ENCODE results near the gene ARPC5L.
"Not testable (repeated sequence)": the region's sequence is repeated elsewhere in the genome, so short reads cannot be mapped to it uniquely, and the experiment has no call there.

Gene ARPC5L

DNA sequence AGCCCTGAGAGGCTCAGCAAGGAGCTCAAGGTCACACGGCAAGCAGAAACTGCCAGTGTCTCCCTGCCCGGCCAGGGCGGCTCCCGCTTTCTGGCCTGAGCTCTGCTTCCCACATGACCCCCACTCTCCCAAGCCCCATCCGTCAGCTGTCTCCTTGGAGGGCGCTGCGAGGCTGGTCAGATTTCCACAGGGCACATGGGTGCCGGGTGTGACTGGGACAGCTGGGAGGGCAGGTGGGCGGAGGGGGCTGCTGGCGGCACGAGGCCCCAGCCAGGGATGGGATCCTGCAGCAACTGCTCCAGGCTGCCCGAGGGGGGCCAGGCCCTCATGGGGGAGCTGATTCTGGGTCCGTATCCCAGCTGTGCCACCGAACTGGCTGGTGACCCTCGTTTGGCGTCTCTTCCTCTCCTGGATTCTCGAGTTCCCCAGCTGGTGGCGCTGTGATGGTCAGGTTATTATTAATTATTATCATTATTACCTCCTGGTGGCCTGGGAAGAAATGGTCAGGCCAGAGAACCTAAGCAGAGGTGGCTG is 21.6 kb upstream of the ARPC5L start:
- no peak overlapping the region for H3K4me3 ChIP-seq (ENCODE audit: low read depth, low read length)

DNA sequence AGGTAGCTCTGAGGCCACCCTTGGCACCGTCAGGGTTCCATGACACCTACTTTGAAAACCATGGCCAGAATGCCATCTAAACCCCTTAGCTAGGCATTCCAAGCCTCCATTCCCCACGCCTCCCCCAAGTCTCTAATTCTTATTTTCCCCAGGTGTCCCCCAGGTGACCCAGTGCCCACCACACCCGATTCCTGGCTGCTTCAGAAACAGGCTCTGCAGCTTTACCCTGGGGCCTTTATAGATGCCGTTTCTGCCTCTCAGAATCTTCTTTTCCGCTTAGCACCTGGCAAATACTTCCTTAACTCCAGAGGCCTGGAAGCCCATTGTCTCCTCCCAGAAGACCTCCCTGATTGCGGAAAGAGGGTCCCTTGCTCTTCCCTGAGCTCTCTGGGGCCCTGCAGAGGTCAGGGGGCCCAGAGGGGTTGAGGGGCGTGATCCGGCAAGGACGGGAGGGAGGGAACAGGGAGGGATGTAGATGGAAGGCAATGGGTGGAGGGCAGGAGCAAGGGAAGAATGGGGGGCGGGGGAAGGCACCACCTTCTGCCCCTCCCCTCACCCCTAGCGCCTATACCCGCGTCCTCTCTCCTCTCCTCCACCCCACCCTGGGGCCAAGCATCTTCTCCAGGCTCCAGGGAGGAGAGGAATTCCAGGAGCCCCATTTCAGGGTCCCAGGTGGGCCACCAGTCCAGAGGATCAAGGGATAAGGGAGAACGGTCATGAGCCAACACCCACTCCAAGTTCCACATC is 20.7 kb upstream of the ARPC5L start:
- no peak overlapping the region for H3K4me3 ChIP-seq (ENCODE audit: low read depth, low read length)

DNA sequence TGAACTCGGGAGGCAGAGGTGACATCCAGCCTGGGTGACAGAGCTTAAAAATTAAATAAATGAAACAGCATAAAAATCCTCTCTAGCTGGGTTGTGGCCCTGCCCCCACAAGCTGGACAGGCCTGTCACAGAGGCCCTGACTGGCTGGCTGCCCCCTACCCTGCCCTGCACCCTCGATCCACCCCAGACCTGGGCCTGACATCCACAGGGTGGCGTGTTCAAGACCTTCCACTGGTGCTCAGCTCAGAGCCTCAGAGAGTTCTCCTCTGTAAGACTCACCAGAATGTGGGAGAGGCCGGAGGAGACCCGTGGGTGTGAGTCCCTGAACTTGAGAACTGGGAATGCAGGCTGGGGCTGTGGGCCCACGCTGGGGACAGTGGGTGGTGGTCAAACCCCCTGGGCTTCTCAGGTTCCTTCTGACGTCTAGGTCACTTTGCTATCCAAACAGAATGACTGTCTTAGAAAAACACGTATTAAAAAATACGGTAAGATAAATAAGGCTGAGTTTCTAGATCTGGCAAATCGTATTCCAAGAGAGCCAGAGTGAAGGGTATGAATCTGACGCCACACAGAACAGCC is 18.4 kb upstream of the ARPC5L start:
- H3K4me3 ChIP-seq (ENCODE audit: low read depth, low read length), result no peak overlapping the region

DNA sequence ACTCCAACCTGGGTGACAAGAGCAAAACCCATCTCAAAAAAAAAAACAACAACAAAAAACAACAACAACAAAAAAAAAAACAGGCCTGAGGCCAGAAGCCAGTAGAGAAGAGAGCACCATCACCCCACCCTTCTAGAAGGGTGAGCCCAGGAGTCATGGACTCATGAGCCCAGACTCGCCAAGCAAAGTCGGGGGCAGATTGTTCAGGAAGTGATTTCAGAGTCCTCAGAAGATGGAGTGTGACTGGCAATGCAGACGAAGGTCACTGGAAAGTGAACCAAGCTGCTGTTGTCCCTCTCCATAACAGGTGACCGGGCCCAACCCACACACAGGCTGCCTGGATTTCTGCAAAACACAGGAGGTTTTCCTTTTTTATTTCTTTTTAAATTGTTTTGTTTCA is 17.6 kb upstream of the ARPC5L start:
- H3K4me3 ChIP-seq (ENCODE audit: low read depth, low read length), result no peak overlapping the region

DNA sequence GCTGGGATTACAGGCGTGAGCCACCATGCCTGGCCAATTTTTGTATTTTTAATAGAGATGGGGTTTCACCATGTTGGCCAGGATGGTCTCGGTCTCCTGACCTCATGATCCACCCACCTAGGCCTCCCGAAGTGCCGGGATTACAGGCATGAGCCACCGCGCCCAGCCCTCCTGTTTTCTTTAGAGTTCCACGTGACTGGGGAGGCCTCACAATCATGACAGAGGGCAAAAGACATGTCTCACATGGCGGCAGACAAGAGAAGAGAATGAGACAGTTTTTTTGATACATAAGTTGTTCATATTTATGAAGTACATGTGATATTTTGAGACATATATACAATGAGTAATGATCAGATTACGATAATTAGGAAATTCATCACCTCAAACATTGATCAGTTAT is 15.5 kb upstream of the ARPC5L start:
- H3K4me3 ChIP-seq (ENCODE audit: low read depth, low read length), result not testable (repeated sequence)

DNA sequence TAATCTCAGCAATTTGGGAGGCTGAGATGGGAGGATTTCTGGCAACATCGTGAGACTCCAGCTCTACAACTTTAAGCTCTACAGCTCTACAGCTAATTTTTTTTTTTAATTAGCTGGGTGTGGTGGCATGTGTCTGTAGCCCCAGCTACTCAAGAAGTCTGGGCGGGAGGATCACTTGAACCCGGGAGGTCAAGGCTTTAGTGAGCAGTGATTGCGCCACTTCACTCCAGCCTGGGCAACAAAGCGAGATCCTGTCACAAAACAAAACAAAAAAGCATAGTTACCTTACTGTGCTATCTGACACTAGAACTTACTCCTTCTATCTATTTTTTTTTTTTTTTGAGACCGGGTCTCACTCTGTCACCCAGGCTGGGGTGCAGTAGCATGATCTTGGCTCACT is 15.0 kb upstream of the ARPC5L start:
- H3K4me3 ChIP-seq (ENCODE audit: low read depth, low read length), result no peak overlapping the region

DNA sequence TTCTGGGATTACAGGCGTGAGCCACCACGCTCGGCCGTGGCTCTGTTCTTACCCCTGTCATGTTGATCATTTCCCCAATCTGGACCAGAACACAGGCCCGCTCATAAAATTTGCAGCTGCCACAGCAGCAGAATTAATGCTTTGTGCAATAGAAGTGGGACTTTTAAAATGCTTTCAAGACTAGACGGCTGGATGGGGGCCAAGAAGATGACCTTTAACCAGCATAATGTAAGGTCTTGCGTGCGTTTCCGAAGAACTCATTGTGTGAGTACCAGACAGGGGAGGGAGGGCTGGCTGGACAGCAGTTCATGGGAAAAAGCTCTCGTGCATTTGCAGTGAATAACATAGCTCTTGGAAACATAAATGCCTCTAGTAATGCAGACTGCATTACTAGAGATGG is 12.1 kb upstream of the ARPC5L start:
- no peak overlapping the region for H3K4me3 ChIP-seq (ENCODE audit: low read depth, low read length)

DNA sequence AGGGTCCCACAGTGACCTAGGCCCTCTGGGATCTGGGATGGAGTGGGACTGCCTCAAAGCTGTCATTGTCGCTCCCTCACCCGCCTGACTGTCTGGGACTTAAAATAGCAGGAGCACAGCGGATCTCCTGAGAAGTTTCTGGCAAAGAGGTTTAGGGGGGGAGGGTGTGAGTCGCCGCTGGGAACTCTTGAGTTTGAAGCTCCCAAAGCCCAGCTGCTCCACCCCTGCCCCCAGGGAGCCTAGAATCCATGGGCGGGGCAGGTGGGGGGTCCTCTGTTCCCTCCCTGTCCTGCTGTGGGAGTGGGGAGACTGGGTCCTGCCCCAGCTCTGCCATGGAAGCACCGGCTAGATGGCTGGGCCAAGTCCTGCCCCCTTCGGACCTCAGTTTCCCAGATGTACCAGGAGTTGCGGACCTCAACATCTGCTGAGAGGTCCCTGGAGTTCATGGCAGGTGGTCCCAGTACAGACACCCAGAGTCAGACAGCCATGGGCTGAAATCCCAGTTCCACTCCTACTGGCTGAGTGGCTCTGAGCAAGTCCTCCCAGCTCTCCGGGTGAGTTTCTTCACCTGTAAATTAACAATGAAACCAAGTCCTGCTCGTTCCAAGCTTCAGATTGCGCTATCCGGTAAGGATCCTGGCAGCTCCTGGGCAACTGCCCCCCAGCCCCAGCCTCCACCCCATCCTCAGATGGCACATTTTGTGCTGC is 9.7 kb upstream of the ARPC5L start:
- H3K4me3 ChIP-seq (ENCODE audit: low read depth, low read length), result no peak overlapping the region

DNA sequence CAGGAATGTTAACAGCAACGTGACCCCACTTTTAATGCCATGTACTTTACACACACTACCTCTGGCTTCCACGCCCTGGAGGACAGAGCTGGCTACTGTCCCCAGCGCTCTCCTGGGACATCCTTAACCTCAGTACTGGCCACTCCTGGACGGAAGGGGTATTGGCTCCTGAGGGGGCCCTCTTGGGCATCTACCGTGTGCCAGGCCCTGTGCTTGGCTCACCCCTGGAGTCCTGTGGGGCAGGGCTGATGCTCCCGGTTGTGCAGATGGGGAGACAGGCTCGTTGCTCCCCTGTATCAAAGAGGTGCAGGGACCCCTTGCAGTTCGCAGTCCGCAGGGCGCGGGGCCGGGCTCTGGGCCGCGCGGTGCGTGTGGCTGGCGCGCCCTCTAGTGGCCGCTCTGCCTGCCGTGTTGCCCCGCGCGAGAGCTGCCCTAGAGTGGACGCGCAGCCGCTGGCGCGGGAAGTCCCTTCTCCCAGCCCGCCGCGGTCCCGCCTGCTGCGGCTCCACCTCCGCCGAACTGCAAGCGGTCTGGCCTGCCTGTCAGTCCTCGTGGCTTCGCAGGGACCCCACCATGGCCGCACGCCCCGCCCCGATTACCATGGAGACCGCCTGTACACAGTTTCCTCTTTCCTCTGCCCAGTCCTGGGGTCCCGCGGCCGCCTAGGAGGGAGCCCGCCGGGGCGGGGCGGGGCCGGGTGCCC is 8.9 kb upstream of the ARPC5L start, which contains the start of gene WDR38:
Gene WDR38 (plus strand): TSS at position 632 of the 703 bp plus-strand sequence. CDS start 72 bp downstream, outside the sequence.
- peak within 1 kb of the TSS; percentile 27 for H3K4me3 ChIP-seq (ENCODE audit: low read depth, low read length)

DNA sequence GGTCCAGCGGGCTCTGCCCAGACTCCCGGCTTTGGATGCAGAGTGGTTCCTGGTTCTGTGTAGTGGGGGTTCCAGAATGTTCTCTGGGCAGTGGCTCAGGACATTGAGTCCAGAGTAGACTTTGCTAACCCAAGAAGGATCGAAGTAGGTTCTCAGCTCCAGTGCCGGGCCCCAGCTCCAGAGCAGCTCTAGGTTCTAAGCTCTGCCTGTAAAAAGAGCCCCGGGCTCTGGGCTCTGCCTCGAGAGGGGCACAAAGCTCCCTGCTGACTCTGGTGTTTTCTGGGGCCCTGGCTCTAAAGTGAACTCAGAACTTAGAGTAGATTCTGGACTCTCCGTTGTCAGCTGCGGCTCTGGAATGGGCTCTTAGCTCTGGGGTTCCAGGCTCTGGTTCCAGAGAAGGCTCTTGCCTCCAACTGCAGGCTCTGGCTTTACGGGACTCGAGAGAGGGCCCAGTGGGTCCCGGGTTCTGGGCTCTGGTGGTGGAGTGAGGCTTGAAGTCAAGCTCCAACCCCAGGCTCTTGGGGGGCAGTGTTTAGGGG is 8.3 kb upstream of the ARPC5L start:
- peak overlapping the region; percentile 27 for H3K4me3 ChIP-seq (ENCODE audit: low read depth, low read length)

DNA sequence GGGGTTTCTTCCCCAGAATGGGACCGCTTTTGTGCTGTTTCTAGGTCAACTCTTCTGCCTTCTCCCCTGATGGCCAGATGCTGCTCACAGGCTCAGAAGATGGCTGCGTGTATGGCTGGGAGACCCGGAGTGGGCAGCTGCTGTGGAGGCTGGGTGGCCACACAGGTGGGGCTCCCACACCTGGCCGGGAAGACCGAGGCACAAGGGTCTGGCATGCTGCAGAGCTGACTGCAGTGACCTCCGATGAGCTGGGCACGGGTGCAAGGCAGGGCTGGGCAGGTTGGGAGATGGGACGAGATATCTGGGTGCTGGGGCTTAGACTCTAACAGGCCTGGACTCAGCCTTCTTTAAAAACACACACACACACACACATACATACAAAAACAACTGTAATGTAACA is 7.8 kb upstream of the ARPC5L start:
- no peak overlapping the region for H3K4me3 ChIP-seq (ENCODE audit: low read depth, low read length)

DNA sequence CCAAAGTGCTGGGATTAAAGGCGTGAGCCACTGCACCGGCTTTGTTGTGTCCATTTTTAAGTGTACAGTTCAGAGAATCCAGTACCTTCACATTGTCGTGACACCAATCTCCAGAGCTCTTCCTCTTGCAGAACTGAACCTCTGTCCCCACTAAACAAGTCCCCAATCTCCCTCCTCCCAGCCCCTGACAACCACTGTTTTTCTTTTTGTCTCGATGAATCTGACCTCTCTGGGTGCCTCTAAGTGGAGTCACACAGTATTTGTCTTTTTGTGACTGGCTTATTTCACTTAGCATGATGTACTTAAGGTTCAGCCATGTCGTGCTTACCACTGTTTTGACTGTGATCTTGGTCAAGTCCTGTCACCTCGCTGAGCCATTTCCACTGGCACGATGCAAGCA is 7.1 kb upstream of the ARPC5L start:
- no peak overlapping the region for H3K4me3 ChIP-seq (ENCODE audit: low read depth, low read length)

DNA sequence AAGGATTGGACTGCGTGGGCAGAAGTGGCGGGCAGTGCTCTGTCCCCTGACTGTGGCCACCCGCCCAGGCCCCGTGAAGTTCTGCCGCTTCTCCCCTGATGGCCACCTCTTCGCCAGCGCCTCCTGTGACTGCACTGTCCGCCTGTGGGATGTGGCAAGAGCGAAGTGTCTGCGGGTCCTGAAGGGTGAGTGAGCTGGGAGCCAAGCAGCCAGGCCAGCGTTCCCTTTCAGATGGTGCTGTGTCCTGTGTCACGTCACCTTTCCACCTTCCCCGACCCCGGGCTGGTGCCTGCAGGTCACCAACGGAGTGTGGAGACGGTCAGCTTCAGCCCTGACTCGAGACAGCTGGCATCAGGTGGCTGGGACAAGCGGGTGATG is 6.4 kb upstream of the ARPC5L start:
- H3K4me3 ChIP-seq (ENCODE audit: low read depth, low read length), result no peak overlapping the region

DNA sequence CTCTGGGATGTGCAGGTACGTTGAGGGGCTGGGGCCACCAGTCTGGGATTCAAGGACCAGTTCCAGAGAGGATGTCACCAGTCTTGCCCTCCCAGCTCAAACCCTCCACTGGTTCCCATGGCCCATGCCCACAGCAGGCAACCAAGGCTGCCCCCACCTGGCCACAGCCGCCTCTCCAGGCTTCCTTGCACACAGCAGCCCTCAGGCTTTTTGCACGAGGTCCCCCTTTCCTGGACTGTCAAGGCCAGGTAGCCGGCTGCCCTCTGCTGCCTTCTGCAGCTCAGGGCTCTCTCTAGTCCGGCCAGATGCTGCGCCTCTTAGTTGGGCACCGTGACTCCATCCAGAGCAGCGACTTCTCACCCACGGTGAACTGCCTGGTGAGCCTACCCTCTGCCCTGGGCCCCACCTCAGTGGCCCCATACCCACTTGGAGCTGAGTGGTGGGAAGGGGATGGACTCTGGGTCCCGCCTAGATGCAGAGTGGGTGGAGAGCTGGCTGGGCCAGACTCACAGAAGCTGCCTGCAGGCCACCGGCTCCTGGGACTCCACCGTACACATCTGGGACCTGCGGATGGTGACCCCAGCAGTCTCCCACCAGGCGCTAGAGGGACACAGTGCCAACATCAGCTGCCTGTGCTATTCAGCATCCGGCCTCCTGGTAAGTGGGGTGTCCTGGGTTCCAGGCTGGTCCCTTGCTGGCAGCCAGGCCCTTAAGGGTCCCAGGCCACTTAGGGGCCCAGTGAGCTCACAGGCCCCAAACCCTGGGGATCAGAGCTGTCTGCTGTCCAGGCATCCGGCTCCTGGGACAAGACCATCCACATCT is 5.8 kb upstream of the ARPC5L start:
- H3K4me3 ChIP-seq (ENCODE audit: low read depth, low read length), result no peak overlapping the region

DNA sequence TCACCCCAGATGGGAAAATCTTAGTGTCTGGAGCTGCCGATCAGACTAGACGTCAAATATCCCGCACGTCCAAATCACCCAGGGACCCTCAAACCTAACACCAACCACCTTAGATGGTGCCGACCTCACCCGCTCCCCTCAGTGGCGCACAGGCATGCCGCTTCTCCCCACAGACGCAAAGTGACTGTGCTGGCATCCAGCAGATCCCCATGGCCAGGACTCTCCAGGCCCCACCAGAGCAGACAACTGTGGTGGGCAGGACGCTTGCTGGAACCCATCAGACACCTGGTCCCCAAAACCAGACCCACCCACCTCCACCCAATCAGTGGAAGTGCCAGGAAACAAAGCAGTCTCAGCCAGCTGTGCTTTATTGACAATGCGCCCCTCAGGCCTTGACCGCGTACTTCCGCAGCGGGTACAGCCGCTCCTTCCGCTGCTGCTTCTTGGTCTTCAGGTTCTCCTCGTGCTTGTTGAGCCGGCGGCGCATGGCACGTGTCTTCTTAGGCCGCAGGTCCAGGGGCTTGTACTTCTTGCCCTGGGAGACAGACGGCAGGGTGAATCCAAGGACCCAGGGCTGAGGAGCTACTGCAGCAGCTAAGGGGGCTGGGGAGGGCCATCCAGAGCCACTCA is 4.3 kb upstream of the ARPC5L start:
- no peak overlapping the region for H3K4me3 ChIP-seq (ENCODE audit: low read depth, low read length)

DNA sequence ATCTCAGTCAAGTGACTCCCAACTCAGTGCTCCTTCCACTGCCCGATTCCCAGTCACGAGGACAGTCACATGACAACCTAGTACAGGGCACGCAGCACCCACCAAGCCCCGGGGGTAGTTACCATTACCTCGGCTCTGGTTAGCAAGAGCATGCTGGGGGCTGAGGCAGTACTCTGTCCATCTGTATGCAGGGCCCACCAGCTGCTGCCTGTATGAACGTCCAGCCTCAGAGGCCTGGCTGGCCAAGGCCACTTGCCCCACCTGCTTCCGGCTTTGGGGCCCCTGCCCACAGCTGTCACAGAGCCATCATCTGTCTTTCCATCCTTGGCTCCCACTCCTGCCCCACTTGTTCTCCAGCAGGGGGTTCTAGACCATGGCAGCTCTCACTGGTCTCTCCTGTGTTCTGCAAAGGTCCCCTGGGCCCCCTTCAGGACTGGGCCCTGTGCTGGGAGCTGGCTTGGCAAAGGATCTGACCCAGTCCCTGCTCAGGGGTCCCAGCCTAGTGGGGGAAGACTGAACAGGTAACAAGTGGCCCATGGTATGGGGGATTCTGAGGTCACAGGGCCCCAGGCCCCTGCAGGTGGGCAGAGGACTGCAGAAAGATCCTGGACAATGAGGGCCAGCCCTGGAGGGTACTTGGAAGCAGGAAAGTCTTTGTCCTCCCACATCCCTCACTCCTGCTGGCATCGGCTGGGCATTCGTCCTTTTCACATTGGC is 3.4 kb upstream of the ARPC5L start:
- no peak overlapping the region for H3K4me3 ChIP-seq (ENCODE audit: low read depth, low read length)

DNA sequence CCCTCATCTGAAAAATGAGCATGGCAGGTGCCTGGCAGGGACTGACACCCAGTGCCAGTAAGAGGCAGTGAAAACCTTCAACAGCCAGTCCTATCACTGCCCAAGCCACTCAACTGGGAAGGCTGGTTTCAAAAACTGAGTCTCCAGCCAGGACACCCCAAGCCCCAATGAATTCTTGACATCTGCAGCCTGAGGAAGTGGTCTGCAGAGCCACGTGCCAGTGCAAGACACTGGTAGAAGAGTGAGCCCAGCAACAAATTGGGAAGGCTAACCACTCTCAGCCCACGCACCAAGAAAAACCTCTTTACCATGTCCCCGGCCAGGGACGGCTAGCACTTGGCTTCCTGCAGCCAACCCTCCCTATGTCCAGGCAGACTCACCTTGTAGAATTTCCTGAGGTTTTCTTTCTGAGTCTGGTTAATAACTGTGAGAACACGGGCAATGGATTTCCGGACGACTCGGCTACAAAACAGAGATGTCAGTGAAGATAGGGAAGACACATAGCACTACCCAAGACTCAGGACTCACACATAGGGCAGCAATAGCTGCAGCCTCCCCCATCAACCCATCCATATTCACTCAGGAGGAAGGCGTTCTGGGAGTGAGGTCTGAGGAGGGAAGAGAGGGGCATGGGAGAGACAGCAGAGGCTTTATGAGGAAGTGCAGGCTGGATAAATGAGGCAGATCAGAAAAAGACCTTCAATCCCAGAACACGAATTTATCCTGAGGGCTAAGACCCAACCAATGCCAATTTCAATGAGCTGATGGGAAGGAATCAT is 1.9 kb upstream of the ARPC5L start:
- H3K4me3 ChIP-seq (ENCODE audit: low read depth, low read length), result peak overlapping the region; percentile 97

DNA sequence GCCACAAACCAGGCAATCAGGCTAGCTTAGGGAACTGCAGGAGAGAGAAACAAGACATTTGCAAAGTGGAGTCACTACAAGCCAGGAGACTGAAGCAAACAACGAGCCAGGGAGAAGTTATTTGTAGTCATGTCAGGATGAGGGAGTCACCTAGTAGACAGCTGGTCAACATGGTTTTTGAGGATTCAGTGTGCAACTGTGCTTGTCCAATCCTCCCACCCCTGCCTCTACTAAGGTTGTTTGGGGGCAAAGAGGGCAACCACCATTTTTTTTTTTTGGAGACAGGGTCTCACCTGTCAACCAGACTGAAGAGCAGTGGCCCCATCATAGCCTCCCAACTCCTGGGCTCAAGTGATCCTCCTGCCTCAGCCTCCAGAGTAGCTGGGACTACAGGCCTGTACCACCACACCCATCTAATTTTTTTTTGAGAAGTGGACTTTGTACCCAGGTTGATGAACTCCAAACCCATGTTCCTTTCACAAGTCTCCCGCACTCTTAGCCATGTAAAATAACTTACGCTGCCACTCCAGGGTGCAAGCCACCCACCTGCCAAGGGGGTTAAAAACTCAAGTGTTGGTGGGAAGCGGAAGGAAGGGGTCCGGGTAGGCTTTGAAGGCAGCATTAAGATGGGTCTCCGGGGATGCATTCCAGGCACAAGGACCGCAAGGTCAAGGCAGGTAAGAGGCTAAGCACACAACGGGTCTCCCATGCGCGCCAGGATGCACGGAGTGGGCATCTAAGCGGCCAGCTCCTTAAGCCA is 1.2 kb upstream of the ARPC5L start:
- H3K4me3 ChIP-seq (ENCODE audit: low read depth, low read length), result peak overlapping the region; percentile 97

Data from iPS-11a (cell line).